Motor neuron (in vitro differentiated cells): ENCODE data around the gene TMCO6. TPM values are rescaled to one million over a fixed set of nuclear protein-coding genes. Genes with fewer than 3 reads are reported as not detected.
"Not testable (repeated sequence)": the region's sequence is repeated elsewhere in the genome, so short reads cannot be mapped to it uniquely, and the experiment has no call there.

Experiments
- ATAC-seq, 8 experiments: fragments of 200-7000 bp; cut with Tn5 transposase; replicated peaks in 6 of 8; 2 replicates each; pipeline ENCODE4 v1.8.0; 2021; ENCODE audit warnings: mild to moderate bottlenecking in 8 of 8, moderate library complexity in 8 of 8
- H3K27ac ChIP-seq, 2 donors: fragments of 250-450 bp; sonication (Bioruptor Pico); 2 replicates each; pipeline ENCODE4 v1.9.0; 2021; ENCODE audit warnings: antibody characterized with exemption in 2 of 2, mild to moderate bottlenecking in 2 of 2, moderate library complexity in 1 of 2
- H3K4me1 ChIP-seq, 2 donors: fragments of 250-450 bp; sonication (Bioruptor Pico); replicated peaks in 1 of 2; 2 replicates each; pipeline ENCODE4 v1.6.1; 2021; ENCODE audit warnings: antibody characterized with exemption in 2 of 2, mild to moderate bottlenecking in 2 of 2, moderate library complexity in 1 of 2
- H3K4me3 ChIP-seq, 5 donors: fragments of 250-450 bp; sonication (Bioruptor Pico); 2 replicates each; pipeline ENCODE4 v1.9.0; 2021; ENCODE audit warnings: antibody characterized with exemption in 5 of 5, mild to moderate bottlenecking in 5 of 5, moderate library complexity in 4 of 5
- WGBS, 10 experiments: fragments of 450-650 bp; shearing (Covaris generic); methylation state at CpG; one replicate each; pipeline ENCODE4 v1.0.0; 2022; 5-methylcytosine and 5-hydroxymethylcytosine counted together
- in situ Hi-C, 9 experiments: fragments of 400-800 bp; cut with MboI; loops; one replicate each; pipeline ENCODE4 v1.15.0; 2021; ENCODE audit warnings: low sequenced_read_pairs in 9 of 9, low pct_unique_long_range_greater_than_20kb in 2 of 9; ENCODE audit not compliant: unreplicated experiment in 9 of 9
- total RNA-seq, 8 experiments: library from RNA; unstranded; fragments of 300-600 nt; gene quantifications; 2 replicates each; pipeline versions ENCODE4 v1.2.3 to v1.2.4, GENCODE V29; 2022

Gene TMCO6
- total RNA-seq, 8 experiments from 2014 or later = 7.9 to 25.6 (median 11.9) TPM

GRCh38 chr5:140632366-140633020 lies 6.8 kb upstream of the TMCO6 start:
- in situ Hi-C loops = loop anchor here in 1 of 9 experiments (10.0 to 25.0 kb wide), 2 partner anchors 58 to 245 kb away; no protein-coding TSS in a partner anchor
- H3K4me1 ChIP-seq = no peaks in the 10 kb centered on the region
- peak in 7 of 8 experiments; percentile 36 to 69 (median 57) for ATAC-seq
- 0 to 71% (median 37%) methylated on average over 1 to 19 of the region's 51 CpGs; no CpG with 5 or more reads in 4 of the 10 experiments for WGBS, 10 experiments
- no peak overlapping the region for H3K27ac ChIP-seq
- peak overlapping the region in 3 of 5 donors; percentile 16 to 18 (median 18) for H3K4me3 ChIP-seq

GRCh38 chr5:140633021-140633471 lies 6.2 kb upstream of the TMCO6 start, which contains the start of gene CD14:
CD14 (minus strand) TSS chr5:140633175; CDS start chr5:140633071, 104 bp downstream.
- ATAC-seq = peak in 7 of 8 experiments; percentile 15 to 73 (median 48)
- 7 to 88% (median 61%) methylated on average over 3 to 12 of the region's 16 CpGs; no CpG with 5 or more reads in 3 of the 10 experiments for WGBS, 10 experiments
- H3K27ac ChIP-seq = no peak within 1 kb of the TSS
- no peaks in the 10 kb centered on the region for H3K4me1 ChIP-seq
- in situ Hi-C loops = loop anchor here in 1 of 9 experiments (10.0 to 25.0 kb wide), 2 partner anchors 58 to 246 kb away; no protein-coding TSS in a partner anchor
- H3K4me3 ChIP-seq = peak within 1 kb of the TSS in 3 of 5 donors; percentile 16 to 18 (median 18)

GRCh38 chr5:140633501-140633900 lies 5.8 kb upstream of the TMCO6 start:
- Histone ChIP-seq H3K4me3 (no peak overlapping the region), H3K4me1 (no peaks in the 10 kb centered on the region), H3K27ac (no peak overlapping the region)
- no peak for ATAC-seq
- in situ Hi-C loops = loop anchor here in 1 of 9 experiments (10.0 to 25.0 kb wide), 2 partner anchors 59 to 246 kb away; no protein-coding TSS in a partner anchor
- 80 to 100% (median 91%) methylated on average over 1 to 2 of the region's 2 CpGs; no CpG with 5 or more reads in 6 of the 10 experiments for whole genome bisulfite sequencing, 10 experiments

GRCh38 chr5:140634103-140634502 lies 5.1 kb upstream of the TMCO6 start:
- Histone ChIP-seq H3K4me3 (no peak overlapping the region), H3K27ac (no peak overlapping the region), H3K4me1 (peaks cover 0 to 3% of the 10 kb centered on the region in 2 donors)
- in situ Hi-C loops = loop anchor here in 1 of 9 experiments (10.0 to 25.0 kb wide), 2 partner anchors 59 to 247 kb away; no protein-coding TSS in a partner anchor
- no peak for ATAC-seq
- WGBS, 10 experiments = 47 to 100% (median 60%) methylated on average over 1 to 3 of the region's 3 CpGs

GRCh38 chr5:140635291-140636257 lies 3.7 kb upstream of the TMCO6 start:
- no peak overlapping the region for H3K4me3 ChIP-seq
- WGBS, 10 experiments = 80 to 100% (median 90%) methylated on average over 1 to 3 of the region's 8 CpGs; no CpG with 5 or more reads in 1 of the 10 experiments
- ATAC-seq = no peak
- peaks cover 7 to 10% of the 10 kb centered on the region in 2 donors for H3K4me1 ChIP-seq
- in situ Hi-C loops = loop anchor here in 1 of 9 experiments (10.0 to 25.0 kb wide), 2 partner anchors 61 to 248 kb away; no protein-coding TSS in a partner anchor
- H3K27ac ChIP-seq = no peak overlapping the region

- Histone ChIP-seq H3K4me1 (peaks cover 8 to 10% of the 10 kb centered on the region in 2 donors), H3K27ac (no peak overlapping the region), H3K4me3 (no peak overlapping the region)
- 60 to 93% (median 85%) methylated on average over 2 to 10 of the region's 10 CpGs; no CpG with 5 or more reads in 2 of the 10 experiments for WGBS, 10 experiments
- ATAC-seq = no peak
- in situ Hi-C loops = loop anchor here in 1 of 9 experiments (10.0 to 25.0 kb wide), 2 partner anchors 63 to 250 kb away; no protein-coding TSS in a partner anchor
Observed at GRCh38 chr5:140637371-140638100, 1.7 kb upstream of the TMCO6 start.

GRCh38 chr5:140638898-140639147 lies 428 bp upstream of the TMCO6 start:
- WGBS, 10 experiments = 32 to 96% (median 55%) methylated on average over 4 to 6 of the region's 9 CpGs; no CpG with 5 or more reads in 4 of the 10 experiments
- in situ Hi-C loops = loop anchor here in 1 of 9 experiments (10.0 to 25.0 kb wide), 2 partner anchors 64 to 252 kb away; no protein-coding TSS in a partner anchor
- H3K4me1 ChIP-seq, H3K27ac ChIP-seq: not testable (repeated sequence)
- peak in 1 of 8 experiments; percentile 1 for ATAC-seq
- peak overlapping the region; percentile 42 to 75 (median 54) for H3K4me3 ChIP-seq

GRCh38 chr5:140641716-140642115 lies 2.5 kb downstream of the TMCO6 start:
- ATAC-seq = no peak
- in situ Hi-C loops = loop anchor here in 1 of 9 experiments (25.0 kb wide), 1 partner anchor 254 kb away; no protein-coding TSS in a partner anchor
- WGBS, 10 experiments = 54 to 100% (median 90%) methylated on average over 2 to 5 of the region's 8 CpGs; no CpG with 5 or more reads in 5 of the 10 experiments
- no peak overlapping the region for H3K27ac ChIP-seq
- peaks cover 15% of the 10 kb centered on the region in 2 donors for H3K4me1 ChIP-seq
- no peak overlapping the region for H3K4me3 ChIP-seq

- peaks cover 16% of the 10 kb centered on the region in 2 donors for H3K4me1 ChIP-seq
- WGBS, 10 experiments = 15 to 100% (median 86%) methylated on average over 1 to 3 of the region's 3 CpGs; no CpG with 5 or more reads in 1 of the 10 experiments
- H3K27ac ChIP-seq = no peak overlapping the region
- no peak overlapping the region for H3K4me3 ChIP-seq
- no peak for ATAC-seq
- in situ Hi-C loops = loop anchor here in 1 of 9 experiments (25.0 kb wide), 1 partner anchor 255 kb away; no protein-coding TSS in a partner anchor
Observed at GRCh38 chr5:140642718-140643117, 3.5 kb downstream of the TMCO6 start.

- Histone ChIP-seq H3K4me1 (peaks cover 7 to 14% of the 10 kb centered on the region in 2 donors), H3K27ac (peak overlapping the region; percentile 20 to 56), H3K4me3 (peak overlapping the region; percentile 55 to 89 (median 78))
- 0 to 20% (median 0%) methylated on average over 1 to 18 of the region's 27 CpGs; no CpG with 5 or more reads in 1 of the 10 experiments for WGBS, 10 experiments
- in situ Hi-C loops = loop anchor here in 1 of 9 experiments (25.0 kb wide), 1 partner anchor 260 kb away; no protein-coding TSS in a partner anchor
- peak; percentile 10 to 20 (median 16) for ATAC-seq
Observed at GRCh38 chr5:140647042-140647419, 7.8 kb downstream of the TMCO6 start.

- WGBS, 10 experiments = 94 to 100% (median 96%) methylated on average over 4 to 16 of the region's 17 CpGs; no CpG with 5 or more reads in 2 of the 10 experiments
- in situ Hi-C loops = loop anchor here in 2 of 9 experiments (25.0 kb wide), 1 partner anchor 97 kb away; the partner anchor contains the start of genes APBB3 (in 2 of the 2), SLC35A4 (in 2 of the 2) and SRA1 (in 2 of the 2)
Observed at GRCh38 chr5:140658870-140659269, 19.6 kb downstream of the TMCO6 start.

More at GRCh38 chr5:140658870-140659269, 19.6 kb downstream of the TMCO6 start:
- H3K4me3 ChIP-seq = no peak overlapping the region
- no peak overlapping the region for H3K27ac ChIP-seq
- peaks cover 3% of the 10 kb centered on the region in 2 donors for H3K4me1 ChIP-seq
- ATAC-seq = no peak
